Stimulated activated CD4-positive, alpha-beta T cell treated with anti-CD3 and anti-CD28 coated beads, Interleukin-4, amount 100 ng/mL, for 24 hours (primary cell): ENCODE results near the gene STX19.

ENCODE experiments used
- DNase-seq: peaks from one replicate; pipeline ENCODE4 v3.0.0-alpha.2; 2020

STX19 gene

GRCh38 chr3:94026623-94027022 is 1.8 kb downstream of the STX19 start:
- DNase-seq, result no peak

- no peak for DNase-seq
Measured at GRCh38 chr3:94024385-94024784, 4.0 kb downstream of the STX19 start.

- DNase-seq, result no peak
Measured at GRCh38 chr3:94020293-94020692, 8.1 kb downstream of the STX19 start.

- DNase-seq, result no peak
Measured at GRCh38 chr3:94019659-94020058, 8.7 kb downstream of the STX19 start.

- DNase-seq, result no peak
Measured at GRCh38 chr3:94015025-94015424, 13.4 kb downstream of the STX19 start.

GRCh38 chr3:94012185-94012584 is 16.2 kb downstream of the STX19 start:
- DNase-seq, result no peak

GRCh38 chr3:94011233-94011711 is 17.1 kb downstream of the STX19 start:
- DNase-seq, result peak; percentile 7

GRCh38 chr3:94009608-94010007 is 18.8 kb downstream of the STX19 start:
- DNase-seq, result no peak

- no peak for DNase-seq
Measured at GRCh38 chr3:94008253-94008652, 20.1 kb downstream of the STX19 start.

- no peak for DNase-seq
Measured at GRCh38 chr3:94004301-94004910, 24.0 kb downstream of the STX19 start.

- no peak for DNase-seq
Measured at GRCh38 chr3:94001827-94002495, 26.4 kb downstream of the STX19 start.

GRCh38 chr3:94001191-94001590 is 27.2 kb downstream of the STX19 start:
- DNase-seq, result no peak

GRCh38 chr3:93994056-93994455 is 34.3 kb downstream of the STX19 start:
- no peak for DNase-seq

- DNase-seq, result no peak
Measured at GRCh38 chr3:93992207-93992606, 36.2 kb downstream of the STX19 start.

- no peak for DNase-seq
Measured at GRCh38 chr3:93991631-93992030, 36.8 kb downstream of the STX19 start.

GRCh38 chr3:93989241-93989640 is 39.2 kb downstream of the STX19 start:
- no peak for DNase-seq

- DNase-seq, result no peak
Measured at GRCh38 chr3:93988764-93989163, 39.6 kb downstream of the STX19 start.

GRCh38 chr3:93988283-93988682 is 40.1 kb downstream of the STX19 start:
- no peak for DNase-seq

- DNase-seq, result no peak
Measured at GRCh38 chr3:93984618-93985017, 43.8 kb downstream of the STX19 start.

GRCh38 chr3:93983408-93983807 is 45.0 kb downstream of the STX19 start:
- no peak for DNase-seq

- DNase-seq, result no peak
Measured at GRCh38 chr3:93981649-93982048, 46.7 kb downstream of the STX19 start.

- DNase-seq, result peak; percentile 96
Measured at GRCh38 chr3:93979850-93980676, 48.3 kb downstream of the STX19 start, which contains the start of gene ARL13B. Gene ARL13B, plus strand, starts transcription at chr3:93980155. Its CDS starts 269 bp downstream, at chr3:93980424.
